Prostate gland (tissue), 2 donors: ENCODE results near the gene CPEB1. TPM values are rescaled to one million over a fixed set of nuclear protein-coding genes. Genes with fewer than 3 reads are reported as not detected.

Experiments used
- DNase-seq: peaks from one replicate; pipeline ENCODE4 v3.0.0-alpha.2; 2019; ENCODE audit warnings: low spot score
- H3K27ac ChIP-seq, 2 donors: fragments of 200-600 bp; sonication (generic); 2 replicates each; pipeline ENCODE4 v1.5.1; 2017 to 2019
- H3K27me3 ChIP-seq: fragments of 200-600 bp; sonication (generic); replicated peaks from 2 replicates; pipeline ENCODE4 v1.5.1; 2019; ENCODE audit not compliant: insufficient read depth
- H3K36me3 ChIP-seq, 2 donors: fragments of 200-600 bp; sonication (generic); 1 replicate in 1 of 2; 2 replicates in 1 of 2; pipeline versions ENCODE4 v1.5.1 to v1.8.1; 2017 to 2019
- H3K4me1 ChIP-seq: fragments of 200-600 bp; sonication (generic); replicated peaks from 2 replicates; pipeline ENCODE4 v1.5.1; 2019
- H3K4me3 ChIP-seq, 2 donors: fragments of 200-600 bp; sonication (generic); 2 replicates each; pipeline ENCODE4 v1.5.1; 2017 to 2019
- H3K9me3 ChIP-seq: fragments of 200-600 bp; sonication (generic); 2 replicates; pipeline ENCODE4 v1.5.1; 2017
- POLR2A ChIP-seq: fragments of 450-650 bp; IDR thresholded peaks from one replicate; pipeline ENCODE4 v1.6.1; 2016; ENCODE audit warnings: antibody characterized with exemption, mild to moderate bottlenecking
- POLR2AphosphoS5 ChIP-seq: sonication (generic); formaldehyde crosslinking; IDR thresholded peaks from one replicate; pipeline ENCODE4 v1.6.1; 2017; ENCODE audit warnings: antibody characterized with exemption
- WGBS: methylation state at CpG from one replicate; pipeline ENCODE4 v1.1.5; 2018; 5-methylcytosine and 5-hydroxymethylcytosine counted together
- intact Hi-C: fragments of 100-400 bp; cut with DNase I; formaldehyde crosslinking; loops from one replicate; pipeline ENCODE4 v1.14.2; 2022
- total RNA-seq, 2 donors: library from RNA; depleted of rRNA; stranded (reverse); fragments of >200 nt; gene quantifications; one replicate each; pipeline ENCODE4 v1.1.0, GENCODE V29; 2016
- TF ChIP-seq, protein P1 (sequence below), 4 experiments: fragments of 200-600 bp in 2 of 4; fragments of 450-650 bp in 2 of 4; sonication (generic) in 2 of 4; IDR thresholded peaks; 1 replicate in 3 of 4; 2 replicates in 1 of 4; pipeline ENCODE4 v1.5.1; 2016 to 2019; ENCODE audit warnings: antibody characterized with exemption in 4 of 4, mild to moderate bottlenecking in 2 of 4, moderate library complexity in 2 of 4

CPEB1 gene
- total RNA-seq, 2 donors from 2014 or later = 1.7 to 51.8 TPM

DNA sequence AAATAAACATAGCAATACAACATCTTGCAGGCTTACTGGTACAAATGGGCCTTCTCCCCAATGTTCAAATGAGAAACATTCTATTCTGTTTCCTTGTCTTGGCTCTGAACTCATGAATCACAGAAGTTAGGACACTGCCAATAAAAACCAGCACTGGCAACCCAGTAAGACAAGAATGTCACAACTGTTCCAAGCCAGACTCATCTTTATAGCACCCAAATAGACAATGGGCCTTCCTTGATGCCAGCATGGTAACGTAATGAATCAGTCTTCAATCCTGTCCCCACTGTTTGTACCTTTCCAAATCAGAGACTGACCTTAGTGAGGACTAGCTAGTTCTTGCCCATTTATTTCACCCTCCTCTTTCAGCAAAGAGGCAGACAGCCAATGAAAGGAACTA, 92.8 kb downstream of the CPEB1 start:
- no peaks in the 10 kb centered on the region for H3K36me3 ChIP-seq

DNA sequence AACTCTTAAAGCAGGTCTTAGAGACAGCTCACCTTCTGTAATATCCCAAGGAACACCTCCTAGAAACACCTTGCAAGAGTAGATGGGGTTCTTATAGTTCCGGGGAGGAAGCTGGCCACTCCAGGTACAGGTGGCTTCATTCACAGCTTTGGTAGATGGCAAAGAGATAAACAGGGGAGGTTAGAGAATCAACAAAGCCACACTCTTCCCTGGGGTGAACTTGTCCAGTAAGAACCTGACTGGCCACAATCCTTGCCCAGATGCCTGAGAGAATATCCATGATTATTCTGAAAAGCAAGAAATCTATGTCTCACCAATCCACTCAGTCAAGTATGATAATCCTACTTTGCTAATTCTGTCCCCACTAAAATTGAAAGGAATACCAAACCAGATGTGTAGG, 93.3 kb downstream of the CPEB1 start:
- no peaks in the 10 kb centered on the region for H3K36me3 ChIP-seq
- H3K27me3 ChIP-seq = no peaks in the 10 kb centered on the region
- no peak overlapping the region for H3K27ac ChIP-seq
- intact Hi-C loops = no loop called here
- no peak for TF ChIP-seq POLR2A
- TF ChIP-seq, protein P1, sequence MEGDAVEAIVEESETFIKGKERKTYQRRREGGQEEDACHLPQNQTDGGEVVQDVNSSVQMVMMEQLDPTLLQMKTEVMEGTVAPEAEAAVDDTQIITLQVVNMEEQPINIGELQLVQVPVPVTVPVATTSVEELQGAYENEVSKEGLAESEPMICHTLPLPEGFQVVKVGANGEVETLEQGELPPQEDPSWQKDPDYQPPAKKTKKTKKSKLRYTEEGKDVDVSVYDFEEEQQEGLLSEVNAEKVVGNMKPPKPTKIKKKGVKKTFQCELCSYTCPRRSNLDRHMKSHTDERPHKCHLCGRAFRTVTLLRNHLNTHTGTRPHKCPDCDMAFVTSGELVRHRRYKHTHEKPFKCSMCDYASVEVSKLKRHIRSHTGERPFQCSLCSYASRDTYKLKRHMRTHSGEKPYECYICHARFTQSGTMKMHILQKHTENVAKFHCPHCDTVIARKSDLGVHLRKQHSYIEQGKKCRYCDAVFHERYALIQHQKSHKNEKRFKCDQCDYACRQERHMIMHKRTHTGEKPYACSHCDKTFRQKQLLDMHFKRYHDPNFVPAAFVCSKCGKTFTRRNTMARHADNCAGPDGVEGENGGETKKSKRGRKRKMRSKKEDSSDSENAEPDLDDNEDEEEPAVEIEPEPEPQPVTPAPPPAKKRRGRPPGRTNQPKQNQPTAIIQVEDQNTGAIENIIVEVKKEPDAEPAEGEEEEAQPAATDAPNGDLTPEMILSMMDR (IDR thresholded peaks at IDR 0.05) = no peak
- no peak for TF ChIP-seq POLR2AphosphoS5
- H3K9me3 ChIP-seq = no peaks in the 10 kb centered on the region
- H3K4me1 ChIP-seq = no peaks in the 10 kb centered on the region
- DNase-seq = no peak
- no peak overlapping the region for H3K4me3 ChIP-seq
- 75% methylated on average over 1 of the region's 1 CpG for WGBS

More for the DNA sequence above, 92.8 kb downstream of the CPEB1 start:
- H3K4me3 ChIP-seq = no peak overlapping the region
- intact Hi-C loops = no loop called here
- WGBS = 14% methylated on average over 1 of the region's 1 CpG
- no peak overlapping the region for H3K27ac ChIP-seq
- H3K27me3 ChIP-seq = no peaks in the 10 kb centered on the region
- H3K4me1 ChIP-seq = no peaks in the 10 kb centered on the region
- DNase-seq = peak; percentile 60
- no peaks in the 10 kb centered on the region for H3K9me3 ChIP-seq
- TF ChIP-seq POLR2AphosphoS5 = peak; percentile 60
- TF ChIP-seq, protein P1 (IDR thresholded peaks at IDR 0.05) = no peak
- TF ChIP-seq POLR2A = no peak

DNA sequence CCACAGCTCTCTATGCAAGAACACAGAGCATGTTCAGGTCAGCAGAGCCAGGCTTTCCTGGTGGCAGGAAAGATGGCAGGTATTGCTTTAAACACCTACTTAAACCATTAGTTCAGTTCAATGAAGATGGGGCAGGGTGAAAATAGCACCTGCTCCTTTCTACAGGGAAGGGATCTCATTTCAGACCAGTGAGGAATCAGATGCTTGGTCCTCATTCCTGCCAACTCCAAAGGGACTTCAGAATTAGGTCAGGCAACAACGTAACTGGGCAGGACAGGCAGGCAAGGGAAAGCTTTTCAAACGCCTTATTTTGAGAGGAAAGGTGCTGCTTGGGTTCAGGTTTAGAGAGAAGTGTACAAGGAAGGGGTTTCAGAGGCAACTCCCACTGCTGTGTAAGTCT, 94.3 kb downstream of the CPEB1 start:
- 80% methylated on average over 2 of the region's 2 CpGs for WGBS
- no peaks in the 10 kb centered on the region for H3K27me3 ChIP-seq
- no peaks in the 10 kb centered on the region for H3K36me3 ChIP-seq
- H3K27ac ChIP-seq = no peak overlapping the region
- intact Hi-C loops = no loop called here
- TF ChIP-seq POLR2AphosphoS5 = no peak
- H3K9me3 ChIP-seq = no peaks in the 10 kb centered on the region
- DNase-seq = no peak
- no peak overlapping the region for H3K4me3 ChIP-seq
- H3K4me1 ChIP-seq = no peaks in the 10 kb centered on the region

DNA sequence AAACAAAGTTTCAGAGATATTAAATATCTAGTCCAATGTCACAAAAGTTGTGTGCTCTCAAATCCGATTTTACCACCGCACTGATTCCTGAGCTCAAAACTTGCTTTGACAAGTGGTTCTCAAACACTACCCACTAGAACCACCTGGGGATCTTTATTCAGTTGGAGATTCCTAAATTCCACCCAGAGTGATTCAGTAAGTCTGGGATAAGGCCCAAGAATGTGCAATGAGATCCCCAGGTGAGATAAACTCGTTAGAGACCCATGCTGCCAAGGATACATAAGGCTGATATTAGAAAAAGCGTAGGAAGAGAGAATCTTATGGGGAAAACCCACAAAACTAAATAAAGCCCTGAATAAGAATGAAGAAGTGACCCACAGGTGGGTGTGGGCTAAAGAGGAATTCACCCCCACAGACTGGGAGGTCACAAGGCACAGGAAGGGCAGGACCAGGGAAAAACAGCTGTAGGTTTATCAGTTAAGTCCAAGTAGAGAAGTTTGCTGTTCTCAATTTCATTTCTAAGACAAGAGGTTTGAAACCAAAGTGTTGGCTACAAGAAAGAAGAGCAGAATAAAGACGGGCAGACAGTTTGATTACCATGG, 95.4 kb downstream of the CPEB1 start:
- DNase-seq = no peak
- intact Hi-C loops = no loop called here
- Histone ChIP-seq H3K27ac (no peak overlapping the region), H3K4me1 (no peaks in the 10 kb centered on the region), H3K9me3 (no peaks in the 10 kb centered on the region), H3K4me3 (no peak overlapping the region), H3K36me3 (no peaks in the 10 kb centered on the region), H3K27me3 (no peaks in the 10 kb centered on the region)
- TF ChIP-seq POLR2AphosphoS5 (peak; percentile 47), POLR2A (no peak)
- TF ChIP-seq, protein P1 (IDR thresholded peaks at IDR 0.05) = no peak
- 35% methylated on average over 5 of the region's 5 CpGs for WGBS

DNA sequence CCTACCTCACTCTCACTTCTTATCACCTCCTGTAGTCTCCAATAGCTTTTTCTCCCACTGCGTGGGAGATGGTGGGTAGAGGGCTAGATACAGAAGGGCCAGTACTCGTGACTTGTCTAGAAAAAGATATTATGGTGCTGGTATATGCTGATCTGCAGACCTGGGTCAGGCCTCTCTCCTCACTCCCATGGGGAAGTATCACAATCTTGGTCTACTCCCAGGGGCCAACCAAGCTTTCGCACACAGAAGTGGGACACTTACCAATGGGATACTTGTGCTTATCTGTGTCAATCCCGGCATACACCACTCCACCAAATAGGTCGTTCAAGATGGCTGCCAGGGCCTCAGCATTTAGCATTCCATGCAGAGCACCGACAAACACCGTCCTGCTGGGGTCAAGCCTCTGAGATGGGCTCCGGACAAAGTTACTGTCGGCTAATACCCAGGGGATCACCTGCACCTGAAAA, 97.9 kb downstream of the CPEB1 start:
- Histone ChIP-seq H3K4me1 (no peaks in the 10 kb centered on the region), H3K9me3 (no peaks in the 10 kb centered on the region), H3K27ac (no peak overlapping the region), H3K4me3 (no peak overlapping the region), H3K36me3 (no peaks in the 10 kb centered on the region), H3K27me3 (no peaks in the 10 kb centered on the region)
- no peak for DNase-seq
- TF ChIP-seq, protein P1 (IDR thresholded peaks at IDR 0.05) = no peak
- TF ChIP-seq POLR2A = no peak
- TF ChIP-seq POLR2AphosphoS5 = no peak
- intact Hi-C loops = no loop called here
- 94% methylated on average over 9 of the region's 9 CpGs for WGBS
